Measurements from ENCODE around the gene SLC25A23. TPM values are rescaled to one million over a fixed set of nuclear protein-coding genes. Genes with fewer than 3 reads are reported as not detected.

SLC25A23 gene
- total and polyA plus RNA-seq, 10 of the 15 experiments (the other 5 are each of a cell fraction or from before 2014, with no cell fraction given): 10.2 to 85.8 (median 50.0) TPM

DNA sequence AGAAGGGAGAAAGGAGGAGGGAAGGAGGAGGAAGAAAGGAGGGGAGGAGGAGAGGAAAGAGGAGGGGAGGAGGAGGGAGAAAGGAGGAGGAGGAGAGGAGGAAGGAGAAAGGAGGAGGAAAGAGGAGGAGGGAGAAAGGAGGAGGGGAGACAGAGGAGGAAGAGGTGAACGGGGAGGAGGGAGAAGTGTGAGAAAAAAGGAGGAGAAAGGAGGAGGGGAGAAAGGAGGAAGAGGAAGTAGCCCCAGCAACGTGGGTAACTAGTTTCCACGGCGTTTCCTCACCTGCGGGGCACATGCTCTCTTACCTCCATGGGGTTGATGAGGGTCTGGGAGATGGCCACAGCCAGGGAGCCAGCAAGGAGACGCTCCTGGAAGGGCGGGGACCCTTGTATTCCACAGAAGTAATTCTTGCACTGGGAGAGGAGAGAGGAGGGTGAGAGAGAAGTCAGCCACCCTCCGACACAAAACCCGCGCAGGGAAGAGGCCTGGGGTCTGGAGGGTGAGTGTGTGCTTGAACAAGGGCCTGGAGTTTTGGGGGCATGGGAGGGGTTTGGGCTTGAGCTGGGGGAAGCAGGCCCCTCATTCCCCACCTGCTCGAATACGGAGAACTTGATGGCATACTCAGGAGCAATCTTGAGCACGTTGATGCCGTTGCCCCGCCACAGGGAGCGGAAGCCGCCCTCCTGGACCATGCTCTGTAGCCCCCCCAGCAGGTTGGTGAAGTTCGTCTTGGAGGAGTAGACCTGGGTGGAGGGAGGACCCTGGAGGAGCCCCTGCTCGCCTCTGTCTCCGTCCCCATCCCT lies 30.0 kb downstream of the SLC25A23 start:
- Histone ChIP-seq H3K9ac (ENCODE audit: control insufficient read depth, insufficient read depth, low read length) (no peak overlapping the region), H3K27me3 (replicated peaks in 1 of 2; ENCODE audit: control insufficient read depth in 2 of 2, insufficient read depth in 2 of 2, low read length in 1 of 2) (no peaks in the 10 kb centered on the region), H3K9me3 (replicated peaks; ENCODE audit: control insufficient read depth, insufficient read depth, low read length) (no peaks in the 10 kb centered on the region; the same call in 2 of the 3 replicates), H3K79me2 (ENCODE audit: control insufficient read depth, insufficient read depth, low read length) (no peaks in the 10 kb centered on the region; the same call in 1 of the 2 replicates), H4K20me1 (ENCODE audit: control insufficient read depth, insufficient read depth) (no peaks in the 10 kb centered on the region), H3K4me2 (ENCODE audit: control insufficient read depth, insufficient read depth) (no peak overlapping the region), H3K27ac (ENCODE audit: control insufficient read depth, insufficient read depth) (no peak overlapping the region), H3K4me1 (ENCODE audit: control insufficient read depth, insufficient read depth, low read length) (peaks cover 5% of the 10 kb centered on the region), H3K4me3 (no peak overlapping the region), H3K36me3 (ENCODE audit: control insufficient read depth in 2 of 2, insufficient read depth in 2 of 2, low read length in 1 of 2) (no peaks in the 10 kb centered on the region), H2AFZ (ENCODE audit: control insufficient read depth, low read depth, low read length) (peak overlapping the region; percentile 28)
- FAIRE-seq (no peak), ATAC-seq (no peak), DNase-seq (ENCODE audit: low read depth, low spot score) (no peak)
- in situ Hi-C loops (cut with MboI): no loop called here
- TF ChIP-seq SIX5 (IDR thresholded peaks at IDR 0.05; ENCODE audit: low read depth, low read length, severe bottlenecking): no peak
- TF ChIP-seq TCF3 (IDR thresholded peaks at IDR 0.05; ENCODE audit: borderline replicate concordance, insufficient read depth, low read depth, low read length): no peak
- TF ChIP-seq, protein P1, sequence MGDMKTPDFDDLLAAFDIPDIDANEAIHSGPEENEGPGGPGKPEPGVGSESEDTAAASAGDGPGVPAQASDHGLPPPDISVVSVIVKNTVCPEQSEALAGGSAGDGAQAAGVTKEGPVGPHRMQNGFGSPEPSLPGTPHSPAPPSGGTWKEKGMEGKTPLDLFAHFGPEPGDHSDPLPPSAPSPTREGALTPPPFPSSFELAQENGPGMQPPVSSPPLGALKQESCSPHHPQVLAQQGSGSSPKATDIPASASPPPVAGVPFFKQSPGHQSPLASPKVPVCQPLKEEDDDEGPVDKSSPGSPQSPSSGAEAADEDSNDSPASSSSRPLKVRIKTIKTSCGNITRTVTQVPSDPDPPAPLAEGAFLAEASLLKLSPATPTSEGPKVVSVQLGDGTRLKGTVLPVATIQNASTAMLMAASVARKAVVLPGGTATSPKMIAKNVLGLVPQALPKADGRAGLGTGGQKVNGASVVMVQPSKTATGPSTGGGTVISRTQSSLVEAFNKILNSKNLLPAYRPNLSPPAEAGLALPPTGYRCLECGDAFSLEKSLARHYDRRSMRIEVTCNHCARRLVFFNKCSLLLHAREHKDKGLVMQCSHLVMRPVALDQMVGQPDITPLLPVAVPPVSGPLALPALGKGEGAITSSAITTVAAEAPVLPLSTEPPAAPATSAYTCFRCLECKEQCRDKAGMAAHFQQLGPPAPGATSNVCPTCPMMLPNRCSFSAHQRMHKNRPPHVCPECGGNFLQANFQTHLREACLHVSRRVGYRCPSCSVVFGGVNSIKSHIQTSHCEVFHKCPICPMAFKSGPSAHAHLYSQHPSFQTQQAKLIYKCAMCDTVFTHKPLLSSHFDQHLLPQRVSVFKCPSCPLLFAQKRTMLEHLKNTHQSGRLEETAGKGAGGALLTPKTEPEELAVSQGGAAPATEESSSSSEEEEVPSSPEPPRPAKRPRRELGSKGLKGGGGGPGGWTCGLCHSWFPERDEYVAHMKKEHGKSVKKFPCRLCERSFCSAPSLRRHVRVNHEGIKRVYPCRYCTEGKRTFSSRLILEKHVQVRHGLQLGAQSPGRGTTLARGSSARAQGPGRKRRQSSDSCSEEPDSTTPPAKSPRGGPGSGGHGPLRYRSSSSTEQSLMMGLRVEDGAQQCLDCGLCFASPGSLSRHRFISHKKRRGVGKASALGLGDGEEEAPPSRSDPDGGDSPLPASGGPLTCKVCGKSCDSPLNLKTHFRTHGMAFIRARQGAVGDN (IDR thresholded peaks at IDR 0.05): no peak
- no peak for TF ChIP-seq WRNIP1 (IDR thresholded peaks at IDR 0.05; ENCODE audit: borderline replicate concordance, low read depth, low read length)
- TF ChIP-seq, protein P2, sequence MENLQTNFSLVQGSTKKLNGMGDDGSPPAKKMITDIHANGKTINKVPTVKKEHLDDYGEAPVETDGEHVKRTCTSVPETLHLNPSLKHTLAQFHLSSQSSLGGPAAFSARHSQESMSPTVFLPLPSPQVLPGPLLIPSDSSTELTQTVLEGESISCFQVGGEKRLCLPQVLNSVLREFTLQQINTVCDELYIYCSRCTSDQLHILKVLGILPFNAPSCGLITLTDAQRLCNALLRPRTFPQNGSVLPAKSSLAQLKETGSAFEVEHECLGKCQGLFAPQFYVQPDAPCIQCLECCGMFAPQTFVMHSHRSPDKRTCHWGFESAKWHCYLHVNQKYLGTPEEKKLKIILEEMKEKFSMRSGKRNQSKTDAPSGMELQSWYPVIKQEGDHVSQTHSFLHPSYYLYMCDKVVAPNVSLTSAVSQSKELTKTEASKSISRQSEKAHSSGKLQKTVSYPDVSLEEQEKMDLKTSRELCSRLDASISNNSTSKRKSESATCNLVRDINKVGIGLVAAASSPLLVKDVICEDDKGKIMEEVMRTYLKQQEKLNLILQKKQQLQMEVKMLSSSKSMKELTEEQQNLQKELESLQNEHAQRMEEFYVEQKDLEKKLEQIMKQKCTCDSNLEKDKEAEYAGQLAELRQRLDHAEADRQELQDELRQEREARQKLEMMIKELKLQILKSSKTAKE (IDR thresholded peaks at IDR 0.05; ENCODE audit: low read depth, poor library complexity, severe bottlenecking): no peak
- no peak for TF ChIP-seq ZNF217 (IDR thresholded peaks at IDR 0.05)
- no peak for TF ChIP-seq SIN3A (IDR thresholded peaks at IDR 0.05; ENCODE audit: low read depth, low read length)
- TF ChIP-seq SMC3 (IDR thresholded peaks at IDR 0.05; ENCODE audit: borderline replicate concordance, low read length): no peak
- no peak for TF ChIP-seq STAT1 (conservative IDR thresholded peaks at IDR 0.05)
- no peak for TF ChIP-seq DPF2 (IDR thresholded peaks at IDR 0.05)
- TF ChIP-seq, protein P3, sequence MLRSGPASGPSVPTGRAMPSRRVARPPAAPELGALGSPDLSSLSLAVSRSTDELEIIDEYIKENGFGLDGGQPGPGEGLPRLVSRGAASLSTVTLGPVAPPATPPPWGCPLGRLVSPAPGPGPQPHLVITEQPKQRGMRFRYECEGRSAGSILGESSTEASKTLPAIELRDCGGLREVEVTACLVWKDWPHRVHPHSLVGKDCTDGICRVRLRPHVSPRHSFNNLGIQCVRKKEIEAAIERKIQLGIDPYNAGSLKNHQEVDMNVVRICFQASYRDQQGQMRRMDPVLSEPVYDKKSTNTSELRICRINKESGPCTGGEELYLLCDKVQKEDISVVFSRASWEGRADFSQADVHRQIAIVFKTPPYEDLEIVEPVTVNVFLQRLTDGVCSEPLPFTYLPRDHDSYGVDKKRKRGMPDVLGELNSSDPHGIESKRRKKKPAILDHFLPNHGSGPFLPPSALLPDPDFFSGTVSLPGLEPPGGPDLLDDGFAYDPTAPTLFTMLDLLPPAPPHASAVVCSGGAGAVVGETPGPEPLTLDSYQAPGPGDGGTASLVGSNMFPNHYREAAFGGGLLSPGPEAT (IDR thresholded peaks at IDR 0.05; ENCODE audit: low read depth): no peak
- no peak for TF ChIP-seq CBX3 (IDR thresholded peaks at IDR 0.05; ENCODE audit: borderline replicate concordance, low read depth)
- no peak for TF ChIP-seq CBFB (IDR thresholded peaks at IDR 0.05; ENCODE audit: low read depth)
- no peak for TF ChIP-seq TAF1 (IDR thresholded peaks at IDR 0.05; ENCODE audit: borderline replicate concordance, low read depth, low read length)
- TF ChIP-seq CHD4 (IDR thresholded peaks at IDR 0.05): no peak
- TF ChIP-seq NR2C2 (IDR thresholded peaks at IDR 0.05; ENCODE audit: borderline replicate concordance, control insufficient read depth, insufficient read length, low read depth): no peak
- intact Hi-C loops (cut with micrococcal nuclease; ENCODE audit: unreplicated experiment): no loop called here
- ChIA-PET RAD21 (ENCODE audit: unreplicated experiment) (no interaction called here), SMC1A (ENCODE audit: uncharacterized antibody, unreplicated experiment) (no interaction called here), POLR2A (no interaction called here), CTCF (no interaction called here)
- BruUV-seq (replicated peaks): no TSS peak
- WGBS (ENCODE audit: insufficient coverage, insufficient replicate concordance, low lambda C conversion rate, missing lambda C conversion rate): 59% methylated on average over 18 of the region's 20 CpGs
